NB4 (cell line): ENCODE data around the gene CD101.

Experiments used
- MYC ChIP-seq: IDR thresholded peaks from 2 replicates; pipeline ENCODE4 v1.6.1; 2011; ENCODE audit warnings: low read depth, low read length
- POLR2A ChIP-seq: IDR thresholded peaks from 2 replicates; pipeline ENCODE4 v1.6.1; 2011; ENCODE audit warnings: mild to moderate bottlenecking; ENCODE audit not compliant: insufficient read length; ENCODE audit errors: extremely low read depth
- TF ChIP-seq, protein P1 (sequence below): IDR thresholded peaks from one replicate; pipeline ENCODE4 v1.5.1; 2012; ENCODE audit warnings: low read depth, low read length

GRCh38 chr1:117030271-117030877, 28.8 kb downstream of the CD101 start:
- TF ChIP-seq, protein P1, sequence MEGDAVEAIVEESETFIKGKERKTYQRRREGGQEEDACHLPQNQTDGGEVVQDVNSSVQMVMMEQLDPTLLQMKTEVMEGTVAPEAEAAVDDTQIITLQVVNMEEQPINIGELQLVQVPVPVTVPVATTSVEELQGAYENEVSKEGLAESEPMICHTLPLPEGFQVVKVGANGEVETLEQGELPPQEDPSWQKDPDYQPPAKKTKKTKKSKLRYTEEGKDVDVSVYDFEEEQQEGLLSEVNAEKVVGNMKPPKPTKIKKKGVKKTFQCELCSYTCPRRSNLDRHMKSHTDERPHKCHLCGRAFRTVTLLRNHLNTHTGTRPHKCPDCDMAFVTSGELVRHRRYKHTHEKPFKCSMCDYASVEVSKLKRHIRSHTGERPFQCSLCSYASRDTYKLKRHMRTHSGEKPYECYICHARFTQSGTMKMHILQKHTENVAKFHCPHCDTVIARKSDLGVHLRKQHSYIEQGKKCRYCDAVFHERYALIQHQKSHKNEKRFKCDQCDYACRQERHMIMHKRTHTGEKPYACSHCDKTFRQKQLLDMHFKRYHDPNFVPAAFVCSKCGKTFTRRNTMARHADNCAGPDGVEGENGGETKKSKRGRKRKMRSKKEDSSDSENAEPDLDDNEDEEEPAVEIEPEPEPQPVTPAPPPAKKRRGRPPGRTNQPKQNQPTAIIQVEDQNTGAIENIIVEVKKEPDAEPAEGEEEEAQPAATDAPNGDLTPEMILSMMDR, result no peak
- TF ChIP-seq POLR2A (no peak), MYC (no peak)
